Measurements from ENCODE around the gene SLC49A3. TPM values are rescaled to one million over a fixed set of nuclear protein-coding genes. Genes with fewer than 3 reads are reported as not detected.

Gene SLC49A3
- total and polyA plus RNA-seq, 2 experiments from 2014 or later: 12.2 to 12.8 TPM

DNA sequence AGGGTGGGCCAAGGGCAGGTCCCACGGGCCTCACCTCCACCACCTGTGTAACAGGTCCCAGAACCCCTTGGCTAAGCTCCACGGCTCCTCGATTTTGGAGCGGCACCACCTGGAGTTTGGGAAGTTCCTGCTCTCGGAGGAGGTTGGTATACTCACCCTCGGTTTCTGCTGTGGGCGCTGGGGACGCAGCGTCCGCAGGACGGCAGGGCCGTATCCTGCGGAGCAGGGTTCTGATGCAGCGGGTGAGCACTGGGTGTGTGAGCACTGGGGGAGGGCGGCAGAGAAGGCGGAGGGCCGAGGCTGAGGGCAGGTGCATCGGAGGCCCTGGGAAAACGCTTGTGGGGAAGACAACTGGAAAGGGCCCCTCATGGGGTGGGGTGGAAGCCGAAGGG lies 25.9 kb downstream of the SLC49A3 start:
- WGBS (ENCODE audit: low lambda C conversion rate, missing lambda C conversion rate): 65% methylated on average over 20 of the region's 20 CpGs
- peak overlapping the region; percentile 94 for H3K4me2 ChIP-seq

DNA sequence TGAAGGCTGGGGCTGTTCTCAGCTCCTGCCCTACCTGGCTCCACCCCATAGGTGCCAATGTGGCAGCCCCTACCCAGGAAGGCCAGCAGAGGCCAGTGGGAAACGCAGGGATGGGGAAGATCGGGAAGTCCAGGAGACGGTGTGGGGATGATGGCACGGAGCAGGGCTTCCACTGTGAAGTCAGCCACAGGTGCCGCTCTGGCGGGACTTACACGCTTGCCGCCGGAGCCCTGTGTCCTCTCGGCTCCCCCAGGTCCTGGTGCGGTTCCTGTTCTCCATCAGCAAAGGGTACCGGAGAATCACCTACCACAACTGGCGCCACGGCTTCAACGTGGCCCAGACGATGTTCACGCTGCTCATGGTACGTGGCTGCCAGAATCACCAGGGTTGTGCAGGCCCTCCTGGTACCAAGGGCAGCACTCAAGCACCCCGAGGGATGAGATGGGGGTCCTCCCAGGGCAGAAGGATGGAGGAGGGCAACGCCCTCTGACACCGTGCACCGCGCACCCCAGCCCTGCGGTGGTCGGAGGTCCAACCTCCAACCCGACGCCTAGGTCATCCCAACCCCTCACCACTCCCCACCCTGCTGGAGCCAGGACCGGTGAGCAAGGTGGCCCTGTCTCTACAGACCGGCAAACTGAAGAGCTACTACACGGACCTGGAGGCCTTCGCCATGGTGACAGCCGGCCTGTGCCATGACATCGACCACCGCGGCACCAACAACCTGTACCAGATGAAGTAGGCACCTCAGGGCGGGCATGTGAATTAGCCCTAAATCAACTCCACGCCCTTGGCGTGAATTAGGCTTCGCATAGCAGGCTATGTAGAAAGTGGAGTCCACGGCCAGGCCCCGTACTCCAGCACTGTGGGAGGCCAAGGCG lies 26.8 kb downstream of the SLC49A3 start:
- 98% methylated on average over 39 of the region's 42 CpGs for WGBS (ENCODE audit: low lambda C conversion rate, missing lambda C conversion rate)
- no peak for TF ChIP-seq EZH2 (IDR thresholded peaks at IDR 0.05; ENCODE audit: borderline replicate concordance)
- TF ChIP-seq EZH2phosphoT487 (IDR thresholded peaks at IDR 0.05; ENCODE audit: low read depth, severe bottlenecking, unreplicated experiment): no peak
- TF ChIP-seq, protein P1, sequence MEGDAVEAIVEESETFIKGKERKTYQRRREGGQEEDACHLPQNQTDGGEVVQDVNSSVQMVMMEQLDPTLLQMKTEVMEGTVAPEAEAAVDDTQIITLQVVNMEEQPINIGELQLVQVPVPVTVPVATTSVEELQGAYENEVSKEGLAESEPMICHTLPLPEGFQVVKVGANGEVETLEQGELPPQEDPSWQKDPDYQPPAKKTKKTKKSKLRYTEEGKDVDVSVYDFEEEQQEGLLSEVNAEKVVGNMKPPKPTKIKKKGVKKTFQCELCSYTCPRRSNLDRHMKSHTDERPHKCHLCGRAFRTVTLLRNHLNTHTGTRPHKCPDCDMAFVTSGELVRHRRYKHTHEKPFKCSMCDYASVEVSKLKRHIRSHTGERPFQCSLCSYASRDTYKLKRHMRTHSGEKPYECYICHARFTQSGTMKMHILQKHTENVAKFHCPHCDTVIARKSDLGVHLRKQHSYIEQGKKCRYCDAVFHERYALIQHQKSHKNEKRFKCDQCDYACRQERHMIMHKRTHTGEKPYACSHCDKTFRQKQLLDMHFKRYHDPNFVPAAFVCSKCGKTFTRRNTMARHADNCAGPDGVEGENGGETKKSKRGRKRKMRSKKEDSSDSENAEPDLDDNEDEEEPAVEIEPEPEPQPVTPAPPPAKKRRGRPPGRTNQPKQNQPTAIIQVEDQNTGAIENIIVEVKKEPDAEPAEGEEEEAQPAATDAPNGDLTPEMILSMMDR (IDR thresholded peaks at IDR 0.05; ENCODE audit: poor library complexity): no peak
- Histone ChIP-seq H3K4me3 (no peak overlapping the region), H3K27ac (no peak overlapping the region), H3K36me3 (replicated peaks; ENCODE audit: insufficient read depth, low read depth) (no peaks in the 10 kb centered on the region), H3K9me2 (replicated peaks; ENCODE audit: insufficient read depth) (no peaks in the 10 kb centered on the region), H3K79me2 (peaks cover 2% of the 10 kb centered on the region), H2AFZ (no peak overlapping the region), H3K27me3 (no peaks in the 10 kb centered on the region), H3K4me1 (ENCODE audit: insufficient read depth) (peaks cover 12% of the 10 kb centered on the region), H3K9me3 (ENCODE audit: low read depth) (no peaks in the 10 kb centered on the region), H3K4me2 (no peak overlapping the region), H4K20me1 (ENCODE audit: insufficient read depth, poor library complexity, severe bottlenecking) (no peaks in the 10 kb centered on the region)
- DNase-seq (ENCODE audit: low spot score): no peak

More for the DNA sequence above, 25.9 kb downstream of the SLC49A3 start:
- H3K79me2 ChIP-seq: peaks cover 2% of the 10 kb centered on the region
- H3K4me3 ChIP-seq: peak overlapping the region; percentile 86
- no peaks in the 10 kb centered on the region for H4K20me1 ChIP-seq (ENCODE audit: insufficient read depth, poor library complexity, severe bottlenecking)
- H3K4me1 ChIP-seq (ENCODE audit: insufficient read depth): peaks cover 12% of the 10 kb centered on the region
- no peak for DNase-seq (ENCODE audit: low spot score)
- H2AFZ ChIP-seq: peak overlapping the region; percentile 92
- TF ChIP-seq, protein P1 (IDR thresholded peaks at IDR 0.05; ENCODE audit: poor library complexity): no peak
- TF ChIP-seq EZH2phosphoT487 (IDR thresholded peaks at IDR 0.05; ENCODE audit: low read depth, severe bottlenecking, unreplicated experiment) (no peak), EZH2 (IDR thresholded peaks at IDR 0.05; ENCODE audit: borderline replicate concordance) (no peak)
- no peaks in the 10 kb centered on the region for H3K27me3 ChIP-seq
- H3K9me2 ChIP-seq (replicated peaks; ENCODE audit: insufficient read depth): no peaks in the 10 kb centered on the region
- H3K27ac ChIP-seq: peak overlapping the region; percentile 70
- no peaks in the 10 kb centered on the region for H3K9me3 ChIP-seq (ENCODE audit: low read depth)
- no peaks in the 10 kb centered on the region for H3K36me3 ChIP-seq (replicated peaks; ENCODE audit: insufficient read depth, low read depth)

DNA sequence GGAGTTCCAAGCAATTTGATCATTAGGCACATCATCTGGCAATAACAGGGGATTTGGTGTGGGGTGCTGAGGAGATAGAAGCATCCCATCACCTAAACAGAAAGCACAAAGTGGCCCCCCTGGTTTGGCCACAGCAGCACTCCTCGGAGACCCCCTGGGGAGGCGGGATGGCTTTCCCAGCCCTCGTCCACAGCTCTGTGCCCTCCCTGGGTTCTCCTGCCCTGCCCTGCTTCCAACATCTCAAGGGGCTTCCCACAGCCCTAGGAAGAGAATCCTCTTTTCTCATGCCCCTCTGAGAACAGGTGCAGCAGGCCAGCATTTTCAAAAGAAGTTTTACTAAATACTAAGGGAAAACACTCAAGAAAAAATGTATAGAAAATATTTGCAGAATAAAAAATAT lies 27.7 kb downstream of the SLC49A3 start:
- TF ChIP-seq EZH2phosphoT487 (IDR thresholded peaks at IDR 0.05; ENCODE audit: low read depth, severe bottlenecking, unreplicated experiment) (no peak), EZH2 (IDR thresholded peaks at IDR 0.05; ENCODE audit: borderline replicate concordance) (no peak)
- TF ChIP-seq, protein P1 (IDR thresholded peaks at IDR 0.05; ENCODE audit: poor library complexity): no peak
- H3K4me1 ChIP-seq (ENCODE audit: insufficient read depth): peaks cover 12% of the 10 kb centered on the region
- no peak overlapping the region for H2AFZ ChIP-seq
- no peaks in the 10 kb centered on the region for H3K9me3 ChIP-seq (ENCODE audit: low read depth)
- no peak overlapping the region for H3K4me3 ChIP-seq
- no peaks in the 10 kb centered on the region for H4K20me1 ChIP-seq (ENCODE audit: insufficient read depth, poor library complexity, severe bottlenecking)
- no peaks in the 10 kb centered on the region for H3K36me3 ChIP-seq (replicated peaks; ENCODE audit: insufficient read depth, low read depth)
- peaks cover 2% of the 10 kb centered on the region for H3K79me2 ChIP-seq
- H3K9me2 ChIP-seq (replicated peaks; ENCODE audit: insufficient read depth): no peaks in the 10 kb centered on the region
- no peak for DNase-seq (ENCODE audit: low spot score)
- no peak overlapping the region for H3K27ac ChIP-seq
- no peaks in the 10 kb centered on the region for H3K27me3 ChIP-seq
- H3K4me2 ChIP-seq: no peak overlapping the region
- WGBS (ENCODE audit: low lambda C conversion rate, missing lambda C conversion rate): 88% methylated on average over 3 of the region's 3 CpGs
